GM18505 (cell line): ENCODE data around the gene PDZD7.

ENCODE experiments used
- ATAC-seq: cut with Tn5 transposase; IDR thresholded peaks from one replicate; pipeline ENCODE4 v1.9.1; 2021; ENCODE audit not compliant: unreplicated experiment
- POLR2A ChIP-seq: IDR thresholded peaks from 4 replicates; pipeline ENCODE4 v1.6.1; 2011; ENCODE audit warnings: borderline replicate concordance; ENCODE audit not compliant: insufficient read depth, insufficient read length; ENCODE audit errors: extremely low read depth

Gene PDZD7

DNA sequence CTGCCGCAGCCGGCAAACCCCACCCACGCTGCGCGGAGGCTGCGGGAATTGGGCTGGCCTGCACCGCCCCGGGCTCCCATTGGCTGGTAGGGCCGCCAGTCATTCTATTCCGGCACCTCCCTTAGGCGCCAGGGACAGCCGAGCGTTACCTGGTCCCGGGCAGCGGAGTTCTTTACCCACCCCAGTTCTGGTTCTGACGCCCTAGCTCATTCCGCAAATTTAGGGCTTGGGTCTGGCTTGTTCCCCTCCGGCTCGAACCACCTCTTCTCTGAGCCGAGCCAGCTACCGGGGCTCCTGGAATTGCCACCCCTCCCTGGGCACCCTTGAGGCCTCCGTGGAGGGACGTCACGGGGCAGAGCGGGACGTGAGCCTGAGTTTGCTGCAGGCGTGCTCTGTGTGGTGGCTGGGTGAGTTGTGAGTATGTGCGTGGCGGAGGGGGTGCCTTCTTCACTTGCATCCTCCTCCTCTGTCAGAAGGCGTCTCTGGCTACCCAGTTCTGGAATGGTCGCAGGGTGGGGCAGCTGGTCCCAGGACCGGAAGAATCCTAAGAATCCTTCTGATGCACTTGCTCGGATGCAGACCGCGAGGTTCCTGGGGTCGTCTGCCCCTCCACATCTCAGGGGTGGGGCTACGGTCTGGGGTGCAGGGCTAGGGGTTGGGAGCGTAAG lies at the start of gene PDZD7, which contains the start of gene SFXN3:
PDZD7 (minus strand) TSS at position 2 of the 668 bp plus-strand sequence. CDS start 910 bp downstream, outside the sequence.
SFXN3 (plus strand) TSS at position 107 of the 668 bp plus-strand sequence. CDS start 3,461 bp downstream, outside the sequence.
- peak; percentile 85 for ATAC-seq

DNA sequence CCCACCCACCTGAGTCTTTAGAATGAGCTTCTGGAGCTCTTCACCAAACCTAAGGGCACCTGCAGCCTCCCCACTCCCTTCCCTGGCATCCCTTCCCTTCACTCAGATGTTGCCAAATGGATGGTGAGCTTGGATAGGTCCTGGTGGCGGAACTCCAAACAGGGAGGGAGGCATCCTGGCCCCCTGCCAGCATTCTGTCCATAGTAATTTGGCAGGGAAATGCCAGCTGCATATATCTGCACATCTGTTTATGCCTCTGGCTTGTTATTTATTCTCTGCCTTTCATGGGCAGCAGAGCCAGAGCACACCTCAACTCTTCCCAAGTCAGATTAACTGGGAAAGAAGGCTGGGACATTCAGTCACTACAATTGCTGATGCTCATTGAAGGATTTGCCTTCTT lies 48.9 kb upstream of the PDZD7 start:
- no peak for TF ChIP-seq POLR2A
- no peak for ATAC-seq

More for the DNA sequence above, at the start of gene PDZD7, which contains the start of gene SFXN3:
- TF ChIP-seq POLR2A: no peak

DNA sequence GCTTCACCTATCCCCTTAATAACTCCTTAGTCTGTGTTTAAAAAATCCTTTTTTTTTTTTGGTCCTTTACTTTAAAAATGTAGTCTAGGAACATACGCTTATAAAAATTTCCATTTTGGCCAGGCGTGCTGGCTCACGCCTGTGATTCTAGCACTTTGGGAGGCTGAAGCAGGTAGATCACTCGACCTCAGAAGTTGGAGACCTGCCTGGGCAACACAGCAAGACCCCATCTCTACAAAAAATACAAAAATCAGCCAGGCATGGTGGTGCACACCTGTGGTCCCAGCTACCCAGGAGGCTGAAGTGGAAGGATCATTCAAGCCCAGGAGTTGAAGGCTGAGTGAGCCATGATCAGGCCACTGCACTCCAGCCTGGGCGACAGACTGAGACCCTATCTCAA lies 45.7 kb upstream of the PDZD7 start:
- ATAC-seq: no peak
- TF ChIP-seq POLR2A: no peak

DNA sequence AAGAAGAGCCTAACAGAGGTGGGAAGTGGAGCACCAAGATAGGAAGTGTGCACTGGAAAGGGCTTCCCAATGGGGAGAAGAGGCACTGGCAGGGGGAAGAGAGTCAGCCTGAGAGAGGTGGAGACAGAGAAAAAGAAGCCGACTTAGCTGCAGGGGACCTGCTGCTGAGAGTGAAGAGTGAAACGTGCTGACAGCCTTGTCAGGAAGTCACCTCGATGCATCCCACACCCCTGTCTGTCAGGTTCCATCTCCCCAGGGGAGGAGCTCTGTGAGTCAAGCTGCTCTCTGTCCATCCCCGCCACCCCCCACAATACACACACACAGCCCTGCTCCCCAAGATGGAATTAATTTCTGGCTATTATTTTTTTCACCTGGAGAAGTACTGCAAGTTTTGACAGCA lies 44.8 kb upstream of the PDZD7 start:
- no peak for TF ChIP-seq POLR2A
- no peak for ATAC-seq

DNA sequence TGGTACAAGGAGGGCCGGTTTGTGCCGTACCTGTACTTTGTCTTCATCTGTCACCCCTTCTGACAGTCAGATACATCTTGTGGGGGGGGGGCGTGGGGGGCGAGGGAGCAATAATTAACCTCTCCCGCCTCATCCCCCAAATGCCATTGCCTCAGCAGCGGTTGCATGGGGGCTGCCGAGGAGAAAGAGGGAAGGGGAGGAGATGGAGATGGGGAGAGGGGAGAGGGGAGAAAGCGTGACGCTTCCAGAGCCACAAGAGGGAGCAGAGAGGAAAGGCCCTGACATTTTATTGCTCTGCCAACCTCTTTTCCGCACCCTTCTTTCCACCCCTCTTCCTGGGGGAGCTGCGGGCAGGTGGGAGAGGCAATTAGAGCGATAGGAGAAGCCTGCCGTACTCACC lies 42.7 kb upstream of the PDZD7 start:
- no peak for TF ChIP-seq POLR2A
- no peak for ATAC-seq

DNA sequence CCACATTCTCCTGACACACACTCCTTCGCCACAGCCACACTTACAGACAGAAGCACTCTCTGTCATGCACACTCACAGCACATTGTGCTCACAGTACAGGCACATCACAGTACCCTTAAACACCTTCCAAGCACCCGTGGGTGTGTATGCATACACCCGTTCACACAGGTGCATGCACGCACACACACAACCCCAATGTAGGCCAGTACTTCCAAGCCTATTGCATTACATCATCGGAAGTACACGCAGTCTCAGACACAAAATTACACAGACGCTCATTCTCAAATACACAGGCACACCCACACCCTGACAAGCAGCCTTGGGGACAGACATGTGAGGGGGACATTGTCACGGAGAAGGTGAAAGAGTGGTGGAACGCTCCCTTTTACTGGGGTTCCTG lies 42.0 kb upstream of the PDZD7 start:
- no peak for TF ChIP-seq POLR2A
- no peak for ATAC-seq

DNA sequence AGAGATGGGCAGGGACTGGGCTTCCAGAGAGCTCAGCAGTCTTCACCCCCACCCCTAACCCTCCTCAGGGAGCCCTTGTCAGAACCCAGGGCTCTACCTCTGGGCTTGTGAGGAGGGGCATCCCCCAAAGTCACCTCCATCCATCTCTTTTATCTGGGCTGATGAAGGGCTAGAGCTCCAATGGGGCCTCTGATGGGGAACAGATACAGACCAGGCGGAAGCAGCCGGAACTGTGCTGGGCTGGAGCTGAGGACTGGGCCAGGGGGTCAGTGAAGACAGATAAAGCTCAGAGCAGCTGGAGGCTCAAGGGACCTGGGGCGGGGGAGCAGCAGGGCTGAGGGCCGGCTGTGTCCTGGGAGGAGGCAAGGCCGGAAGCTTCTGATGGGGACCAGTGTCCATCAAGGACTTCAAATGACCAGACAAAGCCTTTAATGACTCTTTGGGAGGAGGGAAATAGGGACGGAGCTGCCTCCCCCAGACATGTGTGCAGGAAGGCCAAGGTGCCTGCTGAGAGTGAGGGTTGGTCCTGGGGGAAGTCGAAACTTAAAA lies 41.0 kb upstream of the PDZD7 start:
- no peak for ATAC-seq

DNA sequence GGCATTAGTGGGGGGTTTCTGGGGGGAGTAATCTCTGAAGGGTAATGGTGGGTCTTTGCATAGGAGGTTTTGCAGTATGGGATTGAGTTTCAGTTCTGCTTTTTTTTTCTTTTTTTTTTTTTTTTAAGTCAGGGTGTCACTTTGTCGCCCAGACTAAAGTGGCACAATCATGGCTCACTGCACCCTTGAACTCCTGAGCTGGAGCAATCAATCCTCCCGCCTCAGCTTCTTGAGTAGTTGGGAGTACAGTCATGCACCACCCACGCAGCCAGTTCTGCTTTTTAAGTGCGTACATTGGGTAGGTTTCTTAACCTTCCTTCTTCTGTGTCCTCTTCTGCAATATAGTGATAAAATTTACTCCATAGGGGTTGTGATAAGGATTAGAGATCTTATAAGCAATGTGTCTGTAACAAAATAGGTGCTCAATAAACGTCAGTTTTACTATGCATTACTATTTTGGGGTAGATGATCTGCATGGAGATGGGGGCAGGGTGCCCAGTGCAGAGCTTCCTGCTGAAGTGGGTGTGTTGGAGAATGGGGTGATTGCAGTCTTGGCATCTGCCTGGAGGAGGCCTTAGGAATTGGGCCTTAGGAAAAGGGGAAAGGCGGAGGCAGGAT lies 40.4 kb upstream of the PDZD7 start:
- TF ChIP-seq POLR2A: no peak
- no peak for ATAC-seq

More for the DNA sequence above, 41.0 kb upstream of the PDZD7 start:
- TF ChIP-seq POLR2A: no peak

DNA sequence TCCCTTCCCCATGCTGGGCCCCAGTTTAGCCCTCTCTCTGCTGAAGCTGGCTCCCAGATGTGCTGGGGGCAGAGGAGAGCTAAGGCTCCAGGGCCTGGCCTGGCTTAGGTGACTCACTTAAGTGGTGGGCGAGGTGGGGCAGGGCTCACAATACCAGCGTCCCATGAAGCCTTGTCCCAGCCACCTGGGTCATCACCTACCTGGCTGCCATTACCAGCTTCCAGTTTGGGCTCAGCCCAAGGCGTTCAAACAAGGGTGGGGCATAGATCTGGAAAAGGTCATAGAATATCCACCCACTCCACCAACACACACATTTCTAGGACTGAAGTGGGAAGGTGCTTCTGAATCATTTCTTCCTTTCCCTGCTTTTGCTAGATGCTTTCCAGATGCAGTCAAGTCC lies 39.2 kb upstream of the PDZD7 start:
- TF ChIP-seq POLR2A: no peak
- ATAC-seq: no peak

DNA sequence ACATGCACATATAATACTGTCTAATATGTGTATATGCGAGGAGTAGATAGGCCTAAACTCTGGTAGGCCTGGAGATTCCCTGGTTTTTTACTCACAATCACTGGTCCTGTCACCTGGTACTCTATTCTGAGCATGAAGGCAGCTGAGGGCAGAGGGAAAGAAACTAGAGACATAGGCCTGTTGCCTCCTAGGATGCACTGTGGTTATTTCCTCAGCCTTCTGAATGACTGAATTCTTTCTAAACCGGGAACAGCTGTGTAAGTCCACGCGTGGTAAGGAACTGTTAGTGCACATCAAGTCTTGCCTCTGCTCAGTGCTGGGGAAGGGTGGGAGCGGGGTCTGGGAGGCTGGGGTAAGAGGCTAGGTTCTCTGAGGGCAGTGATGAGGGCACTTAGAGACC lies 38.5 kb upstream of the PDZD7 start:
- ATAC-seq: no peak

DNA sequence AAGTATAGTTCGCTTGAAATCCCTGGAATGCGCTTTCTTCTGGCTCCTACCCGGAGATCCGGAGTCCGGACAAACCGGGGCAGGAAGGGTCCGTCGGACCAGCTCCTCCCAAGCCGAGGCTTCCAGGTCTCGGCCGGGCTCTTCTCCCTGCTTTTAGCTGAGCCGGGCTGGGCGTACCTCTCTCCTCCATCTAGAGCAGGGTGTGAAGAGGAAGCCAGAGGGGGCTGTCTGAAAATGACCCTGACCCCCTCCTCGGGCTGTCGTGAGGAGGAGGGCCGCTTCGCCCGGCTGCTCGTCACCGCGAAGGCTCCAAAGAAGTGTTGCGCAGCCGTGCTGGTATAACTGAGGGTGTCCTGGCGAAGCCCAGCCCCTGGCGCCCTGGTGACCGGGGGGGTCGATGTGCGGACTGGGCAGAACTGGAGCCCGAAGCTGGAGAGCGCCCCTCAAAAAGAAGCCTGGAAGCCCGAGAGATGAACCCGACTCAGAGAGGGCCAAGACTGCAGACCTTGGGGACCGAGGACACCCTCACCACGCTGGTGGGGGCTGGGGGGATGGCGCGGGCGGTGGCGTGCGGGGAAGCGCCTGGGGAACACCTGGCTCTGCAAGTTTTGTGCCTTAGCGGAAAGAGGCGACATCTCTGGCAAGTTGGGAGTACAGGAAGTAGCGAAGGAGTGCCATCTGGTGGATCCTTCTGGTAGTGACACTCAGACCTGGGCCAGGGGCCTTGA lies 36.6 kb upstream of the PDZD7 start:
- no peak for TF ChIP-seq POLR2A
- no peak for ATAC-seq

More for the DNA sequence above, 38.5 kb upstream of the PDZD7 start:
- TF ChIP-seq POLR2A: no peak

DNA sequence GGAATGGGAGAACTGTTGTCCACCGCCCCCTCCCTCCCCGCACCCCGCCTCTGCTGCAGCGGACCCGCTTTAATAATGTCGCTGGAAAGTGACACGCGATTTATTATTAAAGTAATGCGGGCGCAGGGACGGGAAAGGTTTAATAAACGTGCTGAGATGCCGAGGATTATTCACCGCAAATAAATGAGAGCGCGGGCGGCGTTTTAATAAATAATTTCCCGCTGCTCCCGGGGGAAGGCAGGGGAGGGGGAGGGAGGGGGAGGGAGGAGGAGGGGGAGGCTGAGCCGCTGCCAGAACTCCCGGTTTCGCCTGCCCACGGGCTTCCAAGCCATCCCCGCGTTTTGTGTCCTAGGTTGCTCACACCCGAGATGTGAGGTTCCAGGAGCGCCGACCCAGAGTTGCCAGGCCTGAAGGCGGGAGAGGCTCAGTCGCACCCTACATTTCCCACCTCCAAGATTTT lies 36.0 kb upstream of the PDZD7 start:
- no peak for TF ChIP-seq POLR2A
- no peak for ATAC-seq

DNA sequence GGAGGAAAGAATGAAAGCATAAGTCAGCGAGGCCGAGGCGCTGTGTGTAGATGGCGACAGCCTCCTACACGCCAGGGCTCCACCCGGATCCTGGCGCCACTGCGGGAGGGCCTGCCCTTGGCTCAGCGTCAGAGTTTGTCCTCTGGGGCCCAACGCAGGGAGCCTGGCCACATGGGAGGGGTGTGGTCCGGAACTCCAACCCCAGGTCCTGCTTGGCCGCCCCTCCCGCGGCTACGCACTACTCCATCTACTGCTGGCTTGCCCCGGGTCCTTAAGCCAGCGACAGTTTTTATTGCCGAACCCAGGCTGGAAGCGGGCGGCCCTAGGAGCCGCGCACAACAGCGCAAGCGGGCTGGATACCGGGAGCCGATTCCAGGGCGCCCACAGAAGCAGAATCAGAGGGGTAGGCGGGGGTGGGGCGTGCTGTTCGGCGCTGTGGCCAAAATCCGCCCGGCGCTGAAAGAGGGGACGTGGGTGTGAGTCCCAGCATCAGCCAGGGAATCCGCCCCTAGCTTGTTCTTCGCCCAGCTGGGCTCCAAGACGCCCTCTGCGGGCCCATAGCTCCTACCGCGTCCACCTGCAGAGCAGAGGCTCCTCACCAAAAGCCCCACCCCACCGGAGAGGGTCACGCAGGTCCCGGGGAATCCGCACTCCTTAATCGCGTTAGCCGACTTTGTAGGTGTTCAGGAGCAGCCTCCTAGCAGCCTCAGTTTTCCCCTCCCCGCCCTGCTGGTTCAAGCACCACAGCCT lies 35.4 kb upstream of the PDZD7 start:
- TF ChIP-seq POLR2A: peak; percentile 28
- ATAC-seq: no peak
